T-helper 2 cell (primary cell): ENCODE results near the gene USF3.
A peak's percentile ranks its signal among the peaks of the same experiment; 100 is the strongest.

Experiments used
- DNase-seq, 5 experiments: peaks; one replicate each; pipeline versions ENCODE4 v3.0.0 to v3.0.0-alpha.2; 2012 to 2022

The USF3 gene

DNA sequence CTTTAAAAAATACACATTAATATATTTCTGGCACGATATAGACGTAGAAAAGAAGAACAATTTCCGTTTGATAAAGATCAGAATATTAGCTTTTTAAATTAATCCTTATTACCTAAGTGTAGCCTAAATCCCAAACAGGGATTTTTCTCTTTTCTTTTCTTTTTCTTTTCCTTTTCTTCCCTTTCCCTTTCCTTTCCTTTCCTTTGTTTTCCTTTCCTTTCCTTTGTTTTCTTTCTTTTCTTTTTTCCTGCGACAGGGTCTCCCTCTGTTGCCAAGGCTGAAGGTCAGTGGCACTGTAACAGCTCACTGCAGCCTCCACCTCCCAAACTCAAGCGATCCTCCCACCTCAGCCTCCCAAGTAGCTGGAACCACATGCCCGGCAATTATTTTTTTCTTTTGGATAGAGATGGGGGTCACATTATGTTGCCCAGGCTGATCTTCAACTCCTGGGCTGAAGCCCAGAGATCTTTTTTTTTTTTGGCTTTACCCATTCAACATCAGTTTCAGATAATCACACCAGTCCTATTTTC lies 1.8 kb upstream of the USF3 start:
- no peak for DNase-seq

DNA sequence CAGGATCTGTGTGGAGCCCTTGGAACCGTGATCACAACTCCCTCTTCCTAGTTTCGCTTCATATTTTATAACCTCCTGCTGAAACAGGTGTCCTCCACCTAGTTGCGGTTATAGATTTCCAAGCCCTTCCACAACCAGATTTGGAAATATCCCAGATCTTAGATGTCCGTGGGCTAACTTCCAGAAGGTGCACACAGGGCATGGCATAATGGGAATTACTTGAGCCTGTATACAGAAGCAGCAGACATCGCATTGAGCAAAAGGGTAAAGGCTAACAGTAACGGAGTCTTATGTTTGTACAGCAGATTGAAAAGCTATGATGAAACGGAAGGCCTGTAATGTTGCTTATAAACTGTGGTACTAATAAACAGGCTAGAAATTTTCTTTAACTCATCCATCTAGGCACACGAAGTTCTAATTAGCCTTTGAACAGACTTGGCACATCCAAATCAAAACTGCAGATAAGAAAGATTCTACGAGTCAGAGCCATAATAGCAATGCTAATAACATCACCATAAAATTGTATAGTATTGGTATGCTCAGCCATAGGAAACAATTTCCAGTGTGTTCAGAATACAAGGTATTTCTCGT lies 1.2 kb upstream of the USF3 start:
- DNase-seq = peak in 1 of 5 experiments; percentile 34

DNA sequence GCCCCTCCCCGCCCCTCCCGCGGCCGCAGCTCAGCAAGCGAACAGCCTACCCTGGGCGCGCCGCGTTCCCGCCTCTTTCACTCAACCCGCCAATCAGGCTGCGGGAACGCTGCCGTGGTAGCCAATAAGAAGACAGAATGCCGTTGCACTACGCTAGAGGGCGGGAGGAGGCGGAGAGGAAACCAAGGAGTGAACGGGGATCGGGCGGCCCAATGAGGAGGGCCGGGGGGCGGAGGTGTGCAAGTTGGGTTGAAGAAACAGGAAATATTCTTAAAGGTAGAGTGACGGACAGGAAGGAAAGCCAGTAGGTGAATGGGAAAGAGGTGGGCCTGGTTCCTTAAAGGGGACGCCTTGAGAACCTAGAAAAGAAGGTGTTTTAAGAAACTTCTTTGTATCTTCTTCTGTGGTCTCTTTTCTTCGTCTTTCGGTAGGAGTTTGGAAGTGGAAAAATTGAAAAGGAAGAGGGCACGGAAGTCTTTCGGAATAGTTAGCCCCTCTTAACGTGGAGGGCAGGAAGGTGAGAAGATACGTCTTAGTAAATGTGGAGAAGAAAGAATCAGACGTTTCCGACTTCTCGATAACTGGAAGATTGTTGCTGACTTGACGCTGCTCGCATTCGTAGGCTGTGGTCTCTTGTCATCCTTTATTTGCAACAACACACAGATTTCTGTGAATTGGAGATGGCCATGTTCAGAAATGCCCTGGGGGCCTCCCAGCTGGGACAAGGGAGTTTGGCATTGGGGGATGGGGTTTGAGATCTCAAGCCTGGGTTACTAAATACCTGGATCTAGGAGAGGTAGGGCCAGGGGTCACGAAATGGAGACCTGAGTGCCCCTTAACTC lies 437 bp upstream of the USF3 start:
- DNase-seq = peak; percentile 95 to 100 (median 98)

DNA sequence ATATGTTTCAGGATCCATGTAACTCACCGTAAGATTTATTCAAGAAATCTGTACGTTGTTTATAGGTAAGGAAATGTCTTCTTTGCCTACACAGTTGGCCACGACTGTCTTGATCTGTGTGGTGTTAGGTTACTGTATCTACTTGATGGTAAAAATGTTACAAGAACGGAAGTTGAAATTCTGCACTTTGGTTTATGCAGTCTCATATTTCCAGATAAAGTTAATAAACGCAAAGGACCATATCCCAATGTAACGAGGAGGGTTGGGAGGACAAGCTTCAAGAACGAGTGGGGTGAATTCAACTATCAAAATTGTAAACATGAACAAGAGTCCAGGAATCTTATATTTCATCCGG lies 1.0 kb downstream of the USF3 start:
- peak in 1 of 5 experiments; percentile 59 for DNase-seq

DNA sequence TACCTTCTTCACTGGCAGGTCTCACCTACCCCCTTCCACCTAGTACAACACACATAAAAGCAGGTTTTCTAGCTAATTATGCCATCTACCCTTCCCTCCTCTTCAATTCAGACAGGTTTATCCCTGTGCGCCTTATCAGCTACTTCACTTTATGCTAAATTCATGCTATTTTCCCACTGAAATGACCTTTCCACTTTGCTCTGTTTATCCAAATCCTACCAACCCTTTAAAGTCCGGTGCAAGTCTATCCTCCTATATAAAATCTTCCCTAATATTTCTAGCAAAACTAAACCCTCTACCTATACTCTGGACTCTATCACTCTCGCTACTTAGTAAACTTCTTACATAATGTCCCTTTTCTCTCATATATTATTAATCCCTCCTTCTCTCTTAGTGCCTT lies 6.0 kb downstream of the USF3 start:
- no peak for DNase-seq

DNA sequence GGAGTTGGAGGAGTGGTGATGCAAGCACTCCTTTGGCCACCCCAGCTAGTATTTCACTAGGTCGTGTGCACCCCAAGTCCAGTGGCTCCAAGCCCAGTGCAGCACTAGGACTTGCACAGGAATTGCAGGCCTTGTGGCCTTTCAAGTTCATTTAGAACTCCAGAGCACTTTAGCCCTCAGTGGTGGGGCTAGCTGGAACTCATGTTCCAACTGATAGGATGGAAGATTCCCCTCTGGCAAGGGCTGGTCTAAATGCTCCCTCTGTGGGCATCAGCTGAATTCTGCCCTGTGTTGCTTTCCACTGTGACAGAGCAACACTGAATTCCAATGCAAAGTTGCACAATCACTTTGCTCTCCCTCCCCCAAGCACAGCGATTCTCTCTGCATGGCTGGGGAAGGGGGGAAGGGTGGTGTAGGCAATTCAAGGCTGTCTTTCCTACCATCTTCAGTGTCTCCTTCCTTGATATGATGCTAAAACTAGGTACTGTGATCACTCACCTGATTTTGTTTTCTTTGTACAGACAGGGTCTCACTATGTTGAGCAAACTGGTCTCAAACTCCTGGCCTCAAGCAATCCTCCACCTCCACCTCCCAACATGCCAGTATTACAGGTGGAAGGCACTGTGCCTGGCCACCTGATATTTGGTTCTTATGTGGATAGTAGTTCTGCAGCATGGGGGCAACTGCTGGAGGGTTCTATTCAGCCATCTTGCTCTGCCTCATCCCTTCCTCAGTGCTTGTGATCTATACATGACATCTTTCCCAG lies 10.3 kb downstream of the USF3 start:
- no peak for DNase-seq

DNA sequence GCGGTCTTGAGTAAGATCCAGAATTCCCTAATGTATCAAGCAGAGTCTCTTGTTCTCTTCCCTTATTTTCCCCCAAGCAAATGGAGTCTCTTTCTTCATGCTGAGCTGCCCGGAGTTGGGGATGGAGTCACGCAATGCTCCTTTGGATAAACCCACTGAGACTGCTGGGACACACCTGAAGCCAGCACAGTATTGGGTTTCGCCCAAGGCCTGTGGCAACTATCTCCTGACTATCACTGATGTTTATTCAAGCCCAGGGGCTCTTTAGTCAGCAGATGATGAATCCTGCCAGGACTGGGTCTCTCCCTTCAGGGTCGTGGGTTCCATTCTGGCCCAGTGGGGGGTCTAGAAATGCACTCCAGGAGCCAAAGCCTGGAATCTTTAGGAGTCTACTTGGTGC lies 11.3 kb downstream of the USF3 start:
- DNase-seq = no peak

DNA sequence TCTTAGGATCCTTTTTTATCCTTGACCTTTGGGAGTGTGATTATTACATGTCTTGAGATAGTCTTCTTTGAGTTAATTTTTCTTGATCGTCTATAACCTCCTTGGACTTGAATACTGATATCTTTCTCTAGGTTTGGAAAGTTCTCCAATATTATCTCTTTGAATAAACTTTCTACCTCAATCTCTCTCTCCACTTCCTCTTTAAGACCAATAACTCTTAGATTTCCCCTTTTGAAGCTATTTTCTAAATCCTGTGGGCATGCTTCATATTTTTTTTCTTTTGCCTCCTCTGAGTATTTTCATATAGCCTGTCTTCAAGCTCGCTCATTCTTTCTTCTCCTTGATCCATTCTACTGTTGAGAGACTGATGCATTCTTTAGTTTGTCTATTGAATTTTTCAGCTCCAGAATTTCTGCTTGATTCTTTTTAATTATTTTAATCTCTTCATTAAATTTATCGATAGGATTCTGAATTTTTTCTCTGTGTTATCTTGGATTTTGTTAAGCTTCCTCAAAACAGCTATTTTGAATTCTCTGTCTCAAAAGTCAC lies 12.1 kb downstream of the USF3 start:
- DNase-seq = no peak

DNA sequence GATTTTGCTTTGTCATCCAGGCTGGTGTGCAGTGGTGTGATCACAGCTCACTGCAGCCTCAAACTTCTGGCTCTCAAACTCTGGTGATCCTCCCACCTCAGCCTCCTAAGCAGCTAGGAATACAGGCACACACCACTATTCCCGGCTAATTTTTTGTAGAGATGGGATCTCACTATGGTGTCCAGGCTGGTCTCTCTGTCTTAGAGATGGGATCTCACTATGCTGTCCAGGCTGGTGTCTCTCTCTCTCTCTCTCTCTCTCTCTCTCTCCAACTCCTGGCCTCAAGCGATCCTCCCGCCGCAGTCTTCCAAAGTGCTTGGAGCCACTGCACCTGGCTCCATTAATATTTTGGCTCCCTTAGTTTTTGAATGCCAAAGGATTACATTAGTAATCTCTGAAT lies 17.7 kb downstream of the USF3 start:
- no peak for DNase-seq

DNA sequence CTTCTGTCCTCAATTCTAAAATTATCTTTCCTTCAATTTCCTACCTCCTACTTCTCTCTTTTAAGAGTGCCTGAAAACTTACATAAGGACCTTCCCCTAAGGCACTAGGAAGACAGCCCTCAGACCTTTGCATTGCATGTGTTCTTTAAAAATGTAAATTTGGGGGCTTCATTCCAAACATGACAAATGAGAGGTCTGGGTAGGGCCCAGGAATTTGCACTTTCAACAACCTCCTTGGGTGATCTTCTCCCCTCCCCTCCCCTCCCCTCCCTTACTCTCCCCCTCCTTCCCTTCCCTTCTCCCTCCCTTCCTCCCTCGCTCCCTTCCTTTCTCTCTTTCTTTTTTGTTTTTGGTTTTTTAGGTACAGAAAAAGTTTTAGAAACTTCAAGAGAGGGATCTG lies 18.7 kb downstream of the USF3 start:
- DNase-seq = no peak

DNA sequence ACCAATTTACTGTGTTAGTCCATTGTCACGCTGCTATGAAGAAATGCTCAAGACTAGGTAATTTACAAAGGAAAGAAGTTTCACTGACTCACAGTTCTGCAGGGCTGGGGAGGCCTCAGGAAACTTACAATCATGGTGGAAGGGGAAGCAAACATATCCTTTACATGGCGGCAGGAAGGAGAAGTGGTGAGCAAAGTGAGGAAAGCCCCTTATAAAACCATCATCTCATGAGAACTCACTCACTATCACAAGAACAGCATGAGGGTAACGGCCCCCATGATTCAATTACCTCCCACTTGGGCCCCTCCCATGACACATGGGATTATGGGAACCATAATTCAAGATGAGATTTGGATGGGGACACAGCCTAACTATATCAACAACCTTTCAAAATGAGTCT lies 20.2 kb downstream of the USF3 start:
- no peak for DNase-seq

DNA sequence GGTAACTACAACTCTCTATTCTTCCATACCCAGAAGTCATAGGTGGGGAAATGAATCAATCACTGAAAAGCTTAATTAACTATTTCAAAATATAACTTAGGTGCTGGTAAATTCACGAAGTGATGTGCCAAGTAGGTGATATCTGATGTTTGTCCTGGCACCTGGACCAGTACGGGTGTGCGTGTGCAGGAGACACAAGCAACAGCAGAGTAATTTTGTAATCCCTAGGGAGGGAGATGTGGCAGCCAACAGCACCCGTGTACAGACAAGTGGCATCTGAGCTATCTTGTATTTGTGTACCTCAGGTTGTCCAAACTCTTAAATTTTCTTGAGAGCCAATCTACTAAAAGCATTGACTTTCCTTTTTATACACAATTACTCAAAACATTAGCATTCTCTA lies 22.8 kb downstream of the USF3 start:
- no peak for DNase-seq

DNA sequence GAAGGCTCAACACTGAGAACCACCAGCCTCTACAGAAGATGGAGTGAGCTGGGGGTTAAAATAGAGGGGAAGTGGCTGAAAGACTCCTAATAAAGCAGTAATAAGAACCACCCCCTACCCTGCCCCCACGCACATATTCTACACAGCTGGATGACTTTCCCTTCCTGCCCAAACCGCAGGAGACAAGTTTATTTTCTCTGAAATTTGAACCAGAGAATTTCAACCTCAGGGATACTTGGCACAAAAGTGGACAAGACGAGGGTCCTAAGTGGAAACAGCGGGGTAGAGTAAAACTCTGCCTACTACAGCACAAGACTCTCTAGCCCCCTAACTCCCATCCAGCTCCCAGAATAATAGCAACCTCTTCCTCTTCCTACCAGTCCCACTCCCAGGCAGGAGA lies 28.4 kb downstream of the USF3 start:
- DNase-seq = no peak

DNA sequence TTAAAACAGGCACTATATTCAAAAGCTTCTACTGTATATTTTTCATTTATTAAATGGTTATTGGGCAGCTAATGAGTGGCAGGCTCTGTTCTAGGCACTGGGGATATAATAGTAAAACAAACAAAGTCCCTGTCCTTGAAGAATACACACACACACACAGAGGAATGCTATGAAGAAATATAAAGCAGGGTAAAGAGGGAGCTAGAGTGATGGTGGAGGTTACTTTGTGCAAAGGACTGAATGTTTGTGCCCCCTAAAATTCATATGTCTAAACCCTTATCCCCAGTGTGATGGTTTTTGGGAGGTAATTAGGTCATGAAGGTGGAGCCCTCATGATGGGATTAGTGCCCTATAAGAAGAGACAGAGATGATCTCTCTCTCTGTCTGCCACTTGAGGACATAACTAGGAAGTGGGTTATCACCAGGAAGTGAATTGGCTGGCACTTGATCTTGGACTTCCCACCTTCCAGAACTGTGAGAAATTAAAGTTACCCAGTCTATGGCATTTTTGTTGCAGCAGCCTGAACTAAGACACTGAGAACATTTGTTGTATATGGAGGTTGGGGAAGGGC lies 31.8 kb downstream of the USF3 start:
- no peak for DNase-seq

DNA sequence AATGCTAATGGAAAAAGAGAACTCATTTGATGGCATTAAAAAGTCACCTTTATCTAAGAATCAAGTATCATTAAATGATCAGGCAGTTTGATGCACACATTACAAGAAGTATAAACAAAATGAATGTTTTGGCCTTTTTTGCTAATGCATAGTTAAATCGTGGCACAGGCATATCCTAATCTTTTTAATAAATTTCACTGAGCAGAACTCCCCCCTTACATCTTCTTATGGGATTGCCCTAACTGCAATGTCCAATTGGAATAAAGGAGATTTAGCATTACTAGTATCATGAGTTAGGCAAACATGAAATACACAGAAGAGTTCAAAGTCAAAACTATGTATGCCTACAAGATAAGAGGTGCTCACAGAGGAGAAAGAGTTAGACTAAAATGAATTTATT lies 32.7 kb downstream of the USF3 start:
- DNase-seq = no peak

DNA sequence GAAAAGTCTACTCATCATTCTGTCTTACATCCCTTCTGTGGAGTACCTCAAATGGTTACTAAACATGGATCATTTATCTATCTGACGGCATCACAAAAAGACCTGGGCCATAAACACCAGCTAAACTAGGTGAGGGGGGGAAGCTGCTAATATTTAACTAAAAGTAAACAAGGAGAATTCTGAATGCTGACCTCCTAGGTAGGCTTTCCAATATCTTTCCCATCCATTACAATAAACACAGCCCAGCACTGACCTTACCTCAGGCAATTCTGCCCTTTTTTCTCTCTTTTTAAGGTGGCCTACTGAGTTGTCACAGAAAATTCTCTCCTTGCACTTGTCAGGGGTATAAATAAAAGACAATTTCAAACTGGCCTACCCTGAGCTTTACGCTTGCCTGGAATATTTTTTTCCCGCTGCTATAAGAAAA lies 33.1 kb downstream of the USF3 start:
- no peak for DNase-seq

DNA sequence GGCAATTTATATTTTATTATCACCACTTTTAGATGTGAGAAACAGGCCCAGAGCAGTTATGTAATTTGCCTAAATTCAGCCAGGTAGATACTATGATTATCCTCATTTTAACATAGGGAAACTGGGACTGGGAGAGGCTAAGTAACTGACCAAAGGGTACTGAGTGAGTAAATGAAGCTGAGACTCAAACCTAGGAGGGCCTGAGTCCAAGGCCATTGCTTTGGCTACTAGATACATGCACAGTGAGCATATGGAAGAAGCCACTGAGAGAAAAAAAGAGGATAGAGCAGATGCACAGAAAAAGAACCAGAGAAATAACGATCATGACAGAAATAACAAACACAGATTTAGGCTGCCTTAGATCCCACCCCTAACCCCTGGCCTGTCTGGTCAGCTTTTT lies 33.6 kb downstream of the USF3 start:
- DNase-seq = no peak

DNA sequence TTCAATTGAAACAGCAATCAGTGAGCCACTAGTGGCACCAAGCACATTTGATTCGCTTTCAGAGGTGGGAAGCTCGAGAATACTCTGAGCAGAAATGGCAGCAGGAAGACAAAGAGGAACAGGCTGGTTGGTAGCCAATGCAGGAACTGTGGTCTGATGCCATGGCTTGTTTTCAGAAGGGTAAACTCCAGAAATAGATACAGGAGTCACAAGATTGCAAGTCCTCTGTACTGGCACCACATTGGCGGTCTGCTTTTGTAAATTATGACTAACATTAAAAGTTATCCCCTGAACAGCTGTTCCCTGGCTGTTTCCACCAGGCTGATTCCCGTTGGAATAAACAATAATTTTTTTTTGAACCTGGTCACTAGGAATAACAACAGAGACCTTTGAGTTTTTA lies 35.5 kb downstream of the USF3 start:
- no peak for DNase-seq

DNA sequence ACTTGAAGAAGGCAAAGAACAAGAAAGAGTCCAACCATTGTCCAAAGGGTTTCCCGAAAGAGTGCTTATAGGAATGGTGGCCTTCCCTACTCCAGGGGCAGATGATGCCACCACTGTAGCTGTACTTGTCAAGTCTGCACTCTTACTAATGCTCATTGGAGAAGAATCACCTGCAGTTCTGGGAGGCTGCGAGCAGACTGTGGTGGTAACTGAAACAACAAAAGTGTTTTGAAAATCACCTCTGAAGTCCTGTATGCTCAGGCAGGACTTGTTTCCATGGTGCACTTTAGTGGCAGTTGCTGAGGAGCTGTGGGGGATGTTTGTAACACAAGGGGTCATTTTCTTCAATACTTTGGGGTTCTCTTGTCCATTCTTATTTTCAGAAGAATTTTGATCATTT lies 36.0 kb downstream of the USF3 start:
- DNase-seq = no peak

DNA sequence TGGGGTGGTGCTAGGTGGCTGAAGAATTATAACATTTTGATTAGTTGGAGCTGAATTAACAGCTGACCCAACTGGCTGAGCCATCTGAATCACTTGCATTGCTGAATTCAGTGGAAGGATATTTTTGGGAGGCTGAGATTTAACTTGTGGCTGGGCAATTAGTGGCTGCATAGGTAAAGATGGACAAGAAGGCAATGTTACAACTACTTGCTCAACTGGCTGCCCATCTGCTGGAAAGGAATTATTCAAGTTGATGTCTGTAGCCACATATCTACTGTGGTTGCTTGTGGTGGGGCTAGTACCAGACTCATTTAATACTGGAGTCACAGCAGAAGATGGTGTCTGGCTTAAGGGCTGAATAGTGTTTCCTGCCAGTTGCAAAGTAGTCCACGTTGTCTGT lies 36.4 kb downstream of the USF3 start:
- DNase-seq = no peak

DNA sequence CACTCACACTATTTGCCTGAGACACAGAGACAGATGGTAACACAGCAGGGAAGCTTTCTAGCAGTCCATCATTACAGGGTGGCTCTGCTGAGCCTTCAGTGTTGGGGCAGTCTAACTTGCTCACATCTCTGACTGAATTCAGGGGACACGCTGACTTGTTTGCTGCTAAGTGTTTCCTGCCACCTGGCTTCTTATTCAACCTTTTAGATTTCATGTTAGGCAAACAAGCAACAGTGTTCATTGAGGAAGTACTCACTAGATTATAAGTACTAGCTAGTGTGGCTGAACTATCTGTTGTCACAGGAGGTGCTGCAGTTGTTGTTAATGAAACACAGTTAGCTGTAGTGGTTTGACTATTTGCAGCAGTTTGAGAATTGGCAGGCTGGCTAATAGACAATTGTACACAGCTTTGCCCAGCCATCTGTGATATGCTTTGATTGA lies 37.3 kb downstream of the USF3 start:
- DNase-seq = peak in 1 of 5 experiments; percentile 9

DNA sequence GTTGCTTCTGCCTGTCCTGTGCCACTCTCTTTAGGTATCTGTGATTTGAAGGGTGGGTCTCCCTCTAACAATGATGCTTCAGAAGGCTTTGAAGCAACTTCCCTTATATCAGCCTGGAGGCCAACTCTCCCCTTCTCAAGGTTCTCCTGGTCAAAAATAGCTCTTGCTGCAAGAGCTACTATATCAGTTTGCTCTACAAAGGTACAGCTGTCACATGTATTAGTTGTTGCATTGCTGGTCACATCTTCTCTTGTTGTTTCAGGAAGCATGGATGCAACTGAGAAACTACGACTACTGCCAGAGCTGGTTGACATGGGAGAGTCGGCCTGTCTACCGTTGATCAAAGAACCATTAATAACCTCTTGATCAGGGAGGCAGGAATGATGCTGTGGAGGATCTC lies 38.3 kb downstream of the USF3 start:
- no peak for DNase-seq

DNA sequence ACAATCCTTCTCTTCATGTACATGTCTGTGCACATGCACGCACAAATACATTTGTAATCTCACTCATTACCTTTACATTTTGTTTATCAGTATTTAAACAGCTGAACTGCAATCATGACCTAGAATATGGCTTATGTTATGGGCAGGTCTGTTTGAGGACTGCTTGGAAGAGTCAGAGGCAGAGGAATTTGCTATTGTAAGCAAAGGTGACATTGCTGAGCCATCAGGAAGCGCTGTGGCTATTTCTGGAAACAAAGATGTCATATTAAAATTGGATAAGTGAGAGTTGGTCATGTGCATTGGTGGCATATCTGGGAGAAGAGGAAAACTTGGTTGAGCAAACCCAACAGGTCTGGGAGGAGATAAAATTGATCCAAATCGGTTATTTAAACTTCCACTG lies 41.6 kb downstream of the USF3 start:
- DNase-seq = no peak
